ENCODE results near the gene EIF4H. TPM values are rescaled to one million over a fixed set of nuclear protein-coding genes. Genes with fewer than 3 reads are reported as not detected.
"Not testable (repeated sequence)": the region's sequence is repeated elsewhere in the genome, so short reads cannot be mapped to it uniquely, and the experiment has no call there.

Gene EIF4H
- total and polyA plus RNA-seq, 2 experiments from 2014 or later: 183 to 309 TPM

DNA sequence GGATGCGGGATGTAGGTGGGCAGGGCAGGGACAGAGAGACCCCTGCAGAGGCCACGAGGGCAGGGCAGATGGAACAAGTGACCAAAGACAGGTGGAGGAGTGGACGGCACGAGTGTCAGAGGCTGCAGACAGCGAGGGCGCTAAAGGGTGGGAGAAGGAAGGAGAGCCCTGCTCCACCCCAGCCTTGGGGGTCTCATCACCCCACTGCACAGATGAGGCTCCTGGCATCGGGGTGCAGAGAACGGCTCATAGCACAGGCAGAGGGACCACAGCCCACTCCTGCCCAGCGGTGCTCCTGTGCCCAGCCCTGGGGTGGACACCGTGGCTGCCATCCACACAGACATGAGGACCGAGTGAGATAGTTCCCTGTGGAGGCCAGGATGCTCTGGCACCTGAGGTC is 33.4 kb downstream of the EIF4H start (continued):
- TF ChIP-seq, protein P1, sequence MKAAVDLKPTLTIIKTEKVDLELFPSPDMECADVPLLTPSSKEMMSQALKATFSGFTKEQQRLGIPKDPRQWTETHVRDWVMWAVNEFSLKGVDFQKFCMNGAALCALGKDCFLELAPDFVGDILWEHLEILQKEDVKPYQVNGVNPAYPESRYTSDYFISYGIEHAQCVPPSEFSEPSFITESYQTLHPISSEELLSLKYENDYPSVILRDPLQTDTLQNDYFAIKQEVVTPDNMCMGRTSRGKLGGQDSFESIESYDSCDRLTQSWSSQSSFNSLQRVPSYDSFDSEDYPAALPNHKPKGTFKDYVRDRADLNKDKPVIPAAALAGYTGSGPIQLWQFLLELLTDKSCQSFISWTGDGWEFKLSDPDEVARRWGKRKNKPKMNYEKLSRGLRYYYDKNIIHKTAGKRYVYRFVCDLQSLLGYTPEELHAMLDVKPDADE (IDR thresholded peaks at IDR 0.05): no peak
- no peak for TF ChIP-seq ZNF331 (CRISPR knock-in tag; IDR thresholded peaks at IDR 0.05; ENCODE audit: low read depth)
- TF ChIP-seq, protein P2, sequence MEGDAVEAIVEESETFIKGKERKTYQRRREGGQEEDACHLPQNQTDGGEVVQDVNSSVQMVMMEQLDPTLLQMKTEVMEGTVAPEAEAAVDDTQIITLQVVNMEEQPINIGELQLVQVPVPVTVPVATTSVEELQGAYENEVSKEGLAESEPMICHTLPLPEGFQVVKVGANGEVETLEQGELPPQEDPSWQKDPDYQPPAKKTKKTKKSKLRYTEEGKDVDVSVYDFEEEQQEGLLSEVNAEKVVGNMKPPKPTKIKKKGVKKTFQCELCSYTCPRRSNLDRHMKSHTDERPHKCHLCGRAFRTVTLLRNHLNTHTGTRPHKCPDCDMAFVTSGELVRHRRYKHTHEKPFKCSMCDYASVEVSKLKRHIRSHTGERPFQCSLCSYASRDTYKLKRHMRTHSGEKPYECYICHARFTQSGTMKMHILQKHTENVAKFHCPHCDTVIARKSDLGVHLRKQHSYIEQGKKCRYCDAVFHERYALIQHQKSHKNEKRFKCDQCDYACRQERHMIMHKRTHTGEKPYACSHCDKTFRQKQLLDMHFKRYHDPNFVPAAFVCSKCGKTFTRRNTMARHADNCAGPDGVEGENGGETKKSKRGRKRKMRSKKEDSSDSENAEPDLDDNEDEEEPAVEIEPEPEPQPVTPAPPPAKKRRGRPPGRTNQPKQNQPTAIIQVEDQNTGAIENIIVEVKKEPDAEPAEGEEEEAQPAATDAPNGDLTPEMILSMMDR (conservative IDR thresholded peaks at IDR 0.05; ENCODE audit: low read depth in 2 of 2): no peak
- TF ChIP-seq EZH2phosphoT487 (IDR thresholded peaks at IDR 0.05; ENCODE audit: unreplicated experiment): no peak
- TF ChIP-seq EZH2 (IDR thresholded peaks at IDR 0.05; ENCODE audit: low read depth, unreplicated experiment): no peak

DNA sequence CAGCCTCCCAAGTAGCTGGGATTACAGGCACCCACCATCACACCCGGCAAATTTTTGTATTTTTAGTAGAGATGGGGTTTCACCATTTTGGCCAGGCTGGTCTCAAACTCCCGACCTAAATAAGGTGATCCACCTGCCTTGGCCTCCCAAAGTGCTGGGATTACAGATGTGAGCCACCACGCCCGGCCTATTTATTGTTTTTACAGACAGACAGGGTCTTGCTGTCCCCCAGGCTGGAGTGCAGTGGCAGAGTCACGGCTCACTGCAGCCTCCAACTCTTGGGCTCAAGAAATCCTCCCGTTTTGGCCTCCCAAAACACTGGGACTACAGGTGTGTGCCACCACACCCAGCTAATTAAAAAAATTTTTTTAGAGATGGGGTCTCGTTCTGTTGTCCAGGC is 34.1 kb downstream of the EIF4H start:
- ATAC-seq; H3K27ac ChIP-seq (ENCODE audit: low read depth); H4K20me1 ChIP-seq (replicated peaks; ENCODE audit: insufficient read depth); H3K4me3 Mint-ChIP-seq; H3K36me3 Mint-ChIP-seq (ENCODE audit: low read depth); H3K4me1 ChIP-seq (ENCODE audit: insufficient read depth); H3K27ac Mint-ChIP-seq; H3F3A ChIP-seq (replicated peaks; ENCODE audit: low read depth); H3K27me3 ChIP-seq (ENCODE audit: insufficient read depth); H3K36me3 ChIP-seq (ENCODE audit: insufficient read depth); H3K9me2 ChIP-seq (ENCODE audit: insufficient read depth); H3K4me1 Mint-ChIP-seq; H3K9me3 Mint-ChIP-seq; DNase-seq (ENCODE audit: low spot score); H2AFZ ChIP-seq; H3K4me2 ChIP-seq; H3K4me3 ChIP-seq; H3K79me2 ChIP-seq (replicated peaks; ENCODE audit: insufficient read depth): not testable (repeated sequence)
- H3K27me3 Mint-ChIP-seq (ENCODE audit: insufficient read depth, low read depth, poor library complexity): peaks cover 21% of the 10 kb centered on the region

DNA sequence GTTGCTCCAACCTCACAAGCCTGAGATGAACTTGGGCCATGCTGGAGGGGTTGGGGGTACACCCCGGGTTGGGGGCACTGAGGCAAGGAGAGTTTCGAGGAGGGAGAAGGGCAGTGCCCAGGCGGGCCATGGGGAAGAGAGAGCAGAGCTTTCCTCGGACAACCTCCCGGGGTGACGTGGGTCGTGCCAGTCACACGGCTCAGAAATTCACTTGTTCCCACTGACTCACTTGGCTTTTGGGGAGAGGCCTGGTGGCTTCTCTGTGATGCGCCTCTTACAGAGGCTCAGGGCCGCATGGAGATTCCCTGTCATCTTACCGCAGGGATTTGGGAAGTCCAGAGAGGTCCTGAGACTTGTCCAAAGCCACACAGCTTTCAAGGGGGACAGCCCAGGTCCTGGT is 38.5 kb downstream of the EIF4H start:
- Mint-ChIP-seq H3K4me1 (peaks cover 2% of the 10 kb centered on the region; the same call in 2 of the 3 replicates), H3K36me3 (ENCODE audit: low read depth) (no peaks in the 10 kb centered on the region; the same call in 2 of the 3 replicates), H3K27me3 (ENCODE audit: insufficient read depth, low read depth, poor library complexity) (peaks cover 12% of the 10 kb centered on the region), H3K9me3 (no peaks in the 10 kb centered on the region; the same call in 2 of the 3 replicates), H3K4me3 (no peak overlapping the region), H3K27ac (no peak overlapping the region)
- Histone ChIP-seq H2AFZ (no peak overlapping the region), H3K4me1 (ENCODE audit: insufficient read depth) (no peaks in the 10 kb centered on the region), H3K27ac (ENCODE audit: low read depth) (no peak overlapping the region), H4K20me1 (replicated peaks; ENCODE audit: insufficient read depth) (no peaks in the 10 kb centered on the region), H3K4me2 (no peak overlapping the region), H3K27me3 (ENCODE audit: insufficient read depth) (no peaks in the 10 kb centered on the region), H3K36me3 (ENCODE audit: insufficient read depth) (no peaks in the 10 kb centered on the region), H3K4me3 (no peak overlapping the region), H3F3A (replicated peaks; ENCODE audit: low read depth) (no peaks in the 10 kb centered on the region), H3K9me2 (ENCODE audit: insufficient read depth) (no peaks in the 10 kb centered on the region), H3K79me2 (replicated peaks; ENCODE audit: insufficient read depth) (no peaks in the 10 kb centered on the region)
- DNase-seq (ENCODE audit: low spot score) (no peak), ATAC-seq (no peak)
- no peak for TF ChIP-seq EZH2 (IDR thresholded peaks at IDR 0.05; ENCODE audit: low read depth, unreplicated experiment)
- TF ChIP-seq, protein P2 (conservative IDR thresholded peaks at IDR 0.05; ENCODE audit: low read depth in 2 of 2): no peak
- TF ChIP-seq CREB1 (CRISPR knock-in tag; IDR thresholded peaks at IDR 0.05; ENCODE audit: low read depth): no peak
- TF ChIP-seq NANOG (IDR thresholded peaks at IDR 0.05; ENCODE audit: borderline replicate concordance): no peak
- no peak for TF ChIP-seq POLR2AphosphoS5 (IDR thresholded peaks at IDR 0.05; ENCODE audit: low read depth)
- TF ChIP-seq, protein P3, sequence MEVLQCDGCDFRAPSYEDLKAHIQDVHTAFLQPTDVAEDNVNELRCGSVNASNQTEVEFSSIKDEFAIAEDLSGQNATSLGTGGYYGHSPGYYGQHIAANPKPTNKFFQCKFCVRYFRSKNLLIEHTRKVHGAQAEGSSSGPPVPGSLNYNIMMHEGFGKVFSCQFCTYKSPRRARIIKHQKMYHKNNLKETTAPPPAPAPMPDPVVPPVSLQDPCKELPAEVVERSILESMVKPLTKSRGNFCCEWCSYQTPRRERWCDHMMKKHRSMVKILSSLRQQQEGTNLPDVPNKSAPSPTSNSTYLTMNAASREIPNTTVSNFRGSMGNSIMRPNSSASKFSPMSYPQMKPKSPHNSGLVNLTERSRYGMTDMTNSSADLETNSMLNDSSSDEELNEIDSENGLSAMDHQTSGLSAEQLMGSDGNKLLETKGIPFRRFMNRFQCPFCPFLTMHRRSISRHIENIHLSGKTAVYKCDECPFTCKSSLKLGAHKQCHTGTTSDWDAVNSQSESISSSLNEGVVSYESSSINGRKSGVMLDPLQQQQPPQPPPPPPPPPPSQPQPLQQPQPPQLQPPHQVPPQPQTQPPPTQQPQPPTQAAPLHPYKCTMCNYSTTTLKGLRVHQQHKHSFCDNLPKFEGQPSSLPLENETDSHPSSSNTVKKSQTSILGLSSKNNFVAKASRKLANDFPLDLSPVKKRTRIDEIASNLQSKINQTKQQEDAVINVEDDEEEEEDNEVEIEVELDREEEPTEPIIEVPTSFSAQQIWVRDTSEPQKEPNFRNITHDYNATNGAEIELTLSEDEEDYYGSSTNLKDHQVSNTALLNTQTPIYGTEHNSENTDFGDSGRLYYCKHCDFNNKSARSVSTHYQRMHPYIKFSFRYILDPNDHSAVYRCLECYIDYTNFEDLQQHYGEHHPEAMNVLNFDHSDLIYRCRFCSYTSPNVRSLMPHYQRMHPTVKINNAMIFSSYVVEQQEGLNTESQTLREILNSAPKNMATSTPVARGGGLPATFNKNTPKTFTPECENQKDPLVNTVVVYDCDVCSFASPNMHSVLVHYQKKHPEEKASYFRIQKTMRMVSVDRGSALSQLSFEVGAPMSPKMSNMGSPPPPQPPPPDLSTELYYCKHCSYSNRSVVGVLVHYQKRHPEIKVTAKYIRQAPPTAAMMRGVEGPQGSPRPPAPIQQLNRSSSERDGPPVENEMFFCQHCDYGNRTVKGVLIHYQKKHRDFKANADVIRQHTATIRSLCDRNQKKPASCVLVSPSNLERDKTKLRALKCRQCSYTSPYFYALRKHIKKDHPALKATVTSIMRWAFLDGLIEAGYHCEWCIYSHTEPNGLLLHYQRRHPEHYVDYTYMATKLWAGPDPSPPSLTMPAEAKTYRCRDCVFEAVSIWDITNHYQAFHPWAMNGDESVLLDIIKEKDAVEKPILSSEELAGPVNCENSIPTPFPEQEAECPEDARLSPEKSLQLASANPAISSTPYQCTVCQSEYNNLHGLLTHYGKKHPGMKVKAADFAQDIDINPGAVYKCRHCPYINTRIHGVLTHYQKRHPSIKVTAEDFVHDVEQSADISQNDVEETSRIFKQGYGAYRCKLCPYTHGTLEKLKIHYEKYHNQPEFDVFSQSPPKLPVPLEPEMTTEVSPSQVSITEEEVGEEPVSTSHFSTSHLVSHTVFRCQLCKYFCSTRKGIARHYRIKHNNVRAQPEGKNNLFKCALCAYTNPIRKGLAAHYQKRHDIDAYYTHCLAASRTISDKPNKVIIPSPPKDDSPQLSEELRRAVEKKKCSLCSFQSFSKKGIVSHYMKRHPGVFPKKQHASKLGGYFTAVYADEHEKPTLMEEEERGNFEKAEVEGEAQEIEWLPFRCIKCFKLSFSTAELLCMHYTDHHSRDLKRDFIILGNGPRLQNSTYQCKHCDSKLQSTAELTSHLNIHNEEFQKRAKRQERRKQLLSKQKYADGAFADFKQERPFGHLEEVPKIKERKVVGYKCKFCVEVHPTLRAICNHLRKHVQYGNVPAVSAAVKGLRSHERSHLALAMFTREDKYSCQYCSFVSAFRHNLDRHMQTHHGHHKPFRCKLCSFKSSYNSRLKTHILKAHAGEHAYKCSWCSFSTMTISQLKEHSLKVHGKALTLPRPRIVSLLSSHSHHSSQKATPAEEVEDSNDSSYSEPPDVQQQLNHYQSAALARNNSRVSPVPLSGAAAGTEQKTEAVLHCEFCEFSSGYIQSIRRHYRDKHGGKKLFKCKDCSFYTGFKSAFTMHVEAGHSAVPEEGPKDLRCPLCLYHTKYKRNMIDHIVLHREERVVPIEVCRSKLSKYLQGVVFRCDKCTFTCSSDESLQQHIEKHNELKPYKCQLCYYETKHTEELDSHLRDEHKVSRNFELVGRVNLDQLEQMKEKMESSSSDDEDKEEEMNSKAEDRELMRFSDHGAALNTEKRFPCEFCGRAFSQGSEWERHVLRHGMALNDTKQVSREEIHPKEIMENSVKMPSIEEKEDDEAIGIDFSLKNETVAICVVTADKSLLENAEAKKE (CRISPR knock-in tag; IDR thresholded peaks at IDR 0.05): no peak
- TF ChIP-seq ZNF331 (CRISPR knock-in tag; IDR thresholded peaks at IDR 0.05; ENCODE audit: low read depth): no peak

Data from GM23338 (cell line).